ENCODE measurements around the gene SLC4A5.

Gene SLC4A5, protein sequence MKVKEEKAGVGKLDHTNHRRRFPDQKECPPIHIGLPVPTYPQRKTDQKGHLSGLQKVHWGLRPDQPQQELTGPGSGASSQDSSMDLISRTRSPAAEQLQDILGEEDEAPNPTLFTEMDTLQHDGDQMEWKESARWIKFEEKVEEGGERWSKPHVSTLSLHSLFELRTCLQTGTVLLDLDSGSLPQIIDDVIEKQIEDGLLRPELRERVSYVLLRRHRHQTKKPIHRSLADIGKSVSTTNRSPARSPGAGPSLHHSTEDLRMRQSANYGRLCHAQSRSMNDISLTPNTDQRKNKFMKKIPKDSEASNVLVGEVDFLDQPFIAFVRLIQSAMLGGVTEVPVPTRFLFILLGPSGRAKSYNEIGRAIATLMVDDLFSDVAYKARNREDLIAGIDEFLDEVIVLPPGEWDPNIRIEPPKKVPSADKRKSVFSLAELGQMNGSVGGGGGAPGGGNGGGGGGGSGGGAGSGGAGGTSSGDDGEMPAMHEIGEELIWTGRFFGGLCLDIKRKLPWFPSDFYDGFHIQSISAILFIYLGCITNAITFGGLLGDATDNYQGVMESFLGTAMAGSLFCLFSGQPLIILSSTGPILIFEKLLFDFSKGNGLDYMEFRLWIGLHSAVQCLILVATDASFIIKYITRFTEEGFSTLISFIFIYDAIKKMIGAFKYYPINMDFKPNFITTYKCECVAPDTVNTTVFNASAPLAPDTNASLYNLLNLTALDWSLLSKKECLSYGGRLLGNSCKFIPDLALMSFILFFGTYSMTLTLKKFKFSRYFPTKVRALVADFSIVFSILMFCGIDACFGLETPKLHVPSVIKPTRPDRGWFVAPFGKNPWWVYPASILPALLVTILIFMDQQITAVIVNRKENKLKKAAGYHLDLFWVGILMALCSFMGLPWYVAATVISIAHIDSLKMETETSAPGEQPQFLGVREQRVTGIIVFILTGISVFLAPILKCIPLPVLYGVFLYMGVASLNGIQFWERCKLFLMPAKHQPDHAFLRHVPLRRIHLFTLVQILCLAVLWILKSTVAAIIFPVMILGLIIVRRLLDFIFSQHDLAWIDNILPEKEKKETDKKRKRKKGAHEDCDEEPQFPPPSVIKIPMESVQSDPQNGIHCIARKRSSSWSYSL

DNA sequence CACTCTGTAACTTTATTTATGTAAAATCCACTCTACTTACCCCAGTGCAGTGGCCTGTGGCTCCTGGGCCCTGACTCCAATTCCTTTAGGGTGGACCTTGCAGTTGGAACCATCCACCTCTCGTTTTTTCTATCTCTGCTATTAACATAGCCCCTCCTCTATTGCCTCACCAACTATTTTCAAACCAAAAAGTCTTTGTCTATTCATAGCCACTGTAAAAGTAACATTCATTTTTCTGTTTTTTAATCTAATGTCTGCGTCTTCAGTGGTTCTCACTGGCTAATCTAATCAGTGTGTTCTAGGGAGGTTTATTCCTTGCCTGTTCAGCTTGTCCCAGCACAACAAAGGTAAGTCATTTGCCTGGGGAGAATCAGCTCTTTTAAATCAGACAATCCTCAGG lies at the start of gene SLC4A5:
SLC4A5 (minus strand) TSS at position 101 of the 400 bp plus-strand sequence. CDS start 28,393 bp downstream, outside the sequence.
- DNase-seq, result no peak

DNA sequence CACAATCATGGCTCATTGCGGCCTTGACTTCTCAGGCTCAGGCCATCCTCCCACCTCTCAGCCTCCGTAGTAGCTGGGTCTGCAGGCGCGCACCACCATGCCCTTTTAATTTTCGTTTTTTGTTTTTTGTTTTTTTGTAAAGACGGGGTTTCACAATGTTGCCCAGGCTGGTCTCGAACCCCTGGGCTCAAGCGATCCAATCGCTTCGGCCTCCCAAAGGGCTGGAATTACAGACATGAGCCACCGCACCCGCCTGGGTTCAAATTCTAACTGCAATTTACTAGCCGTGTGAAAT lies 49.2 kb upstream of the SLC4A5 start:
- no peak for DNase-seq

DNA sequence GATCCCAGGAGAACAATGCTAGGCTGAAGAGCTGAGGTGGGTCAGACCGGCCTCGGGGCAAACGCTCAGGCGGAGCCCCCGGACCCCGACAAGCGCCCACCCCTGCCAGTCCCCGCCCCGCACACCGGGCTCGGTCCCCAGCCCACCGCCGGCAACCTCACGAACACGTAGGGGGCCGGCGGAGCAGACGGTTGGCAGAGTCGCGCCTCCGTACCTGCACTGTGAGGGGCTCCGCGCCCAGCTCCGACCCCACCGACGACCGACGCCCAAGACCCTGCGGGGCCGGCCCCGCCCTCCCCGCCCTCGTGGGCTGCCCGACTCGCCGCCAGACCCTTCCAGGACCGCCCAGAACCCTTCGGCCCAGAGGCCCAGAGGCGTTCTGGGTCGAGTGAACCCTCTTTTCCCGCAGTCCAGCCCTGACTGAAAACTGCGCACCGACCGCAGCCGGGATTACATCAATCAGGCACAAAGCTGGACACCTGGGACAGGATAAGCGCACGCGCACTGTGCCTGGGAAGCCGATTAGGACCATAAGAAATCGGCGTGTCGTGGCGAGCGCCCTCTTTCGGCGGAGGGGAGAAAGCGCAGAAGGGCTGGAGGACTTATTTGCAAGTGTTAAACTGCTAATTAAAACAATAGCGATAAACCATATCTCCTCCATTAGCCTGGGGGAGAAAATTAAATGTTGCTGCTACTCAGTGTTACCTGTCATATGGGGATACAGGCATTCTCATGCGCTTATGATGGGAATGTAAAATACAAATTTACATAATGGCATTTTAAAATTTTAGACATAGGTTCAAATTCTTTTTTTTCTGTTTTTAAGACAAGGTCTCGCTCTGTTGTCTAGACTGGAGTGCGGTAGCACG lies 48.6 kb upstream of the SLC4A5 start:
- DNase-seq, result peak; percentile 90

DNA sequence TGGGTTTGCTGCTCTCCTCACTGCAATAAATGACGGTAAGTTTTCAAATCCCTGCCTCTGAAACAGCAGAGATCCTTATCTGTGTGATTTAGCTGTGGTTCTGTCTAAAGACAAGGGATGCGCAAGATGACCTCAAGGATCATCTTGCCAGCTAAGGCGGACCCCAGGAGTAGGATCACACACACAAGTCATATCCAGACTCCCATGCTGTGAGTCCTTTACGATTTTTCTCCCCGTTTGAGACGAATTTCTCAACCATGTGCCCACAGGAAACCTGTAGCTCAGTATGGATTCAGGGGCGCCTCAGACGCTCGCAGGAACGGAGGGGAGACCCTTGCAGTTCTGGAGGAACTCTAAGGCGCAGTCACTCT lies 48.0 kb upstream of the SLC4A5 start:
- no peak for DNase-seq

DNA sequence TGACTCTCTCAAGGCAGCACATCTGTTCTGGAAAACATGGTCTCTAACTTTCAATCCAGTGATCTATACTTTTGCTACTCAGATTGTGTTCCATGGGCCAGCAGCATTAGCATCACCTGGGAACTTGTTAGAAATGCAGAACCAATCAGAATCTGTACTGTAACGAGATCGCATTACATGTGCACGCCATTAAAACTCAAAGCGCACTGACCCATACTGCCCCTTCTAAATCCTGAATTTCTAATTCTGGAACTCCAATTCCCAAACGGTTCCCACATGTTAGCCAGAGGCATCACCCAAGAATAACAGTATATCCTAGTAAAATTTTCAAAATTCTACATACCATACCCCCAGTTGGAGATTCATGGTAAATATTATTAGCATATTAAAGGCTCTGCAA lies 47.4 kb upstream of the SLC4A5 start:
- DNase-seq, result no peak

DNA sequence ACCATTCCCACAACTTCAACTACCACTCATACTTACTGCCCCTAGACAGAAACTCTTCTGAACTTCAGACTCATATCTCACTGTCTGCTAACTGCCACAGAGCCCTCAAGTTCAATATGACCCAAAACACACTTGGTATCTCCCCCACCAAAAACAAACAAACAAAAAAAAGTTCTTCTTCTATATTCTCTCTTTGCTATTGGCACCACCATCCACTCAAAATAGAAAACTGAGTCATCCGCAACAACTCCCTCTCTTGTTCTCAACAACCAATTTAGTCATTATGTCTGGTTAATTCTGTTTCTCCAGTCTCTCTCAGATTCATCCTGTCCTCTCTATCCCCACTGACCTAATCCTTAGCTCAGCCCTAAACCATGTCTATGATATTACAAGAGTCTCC lies 44.1 kb upstream of the SLC4A5 start:
- DNase-seq, result no peak

DNA sequence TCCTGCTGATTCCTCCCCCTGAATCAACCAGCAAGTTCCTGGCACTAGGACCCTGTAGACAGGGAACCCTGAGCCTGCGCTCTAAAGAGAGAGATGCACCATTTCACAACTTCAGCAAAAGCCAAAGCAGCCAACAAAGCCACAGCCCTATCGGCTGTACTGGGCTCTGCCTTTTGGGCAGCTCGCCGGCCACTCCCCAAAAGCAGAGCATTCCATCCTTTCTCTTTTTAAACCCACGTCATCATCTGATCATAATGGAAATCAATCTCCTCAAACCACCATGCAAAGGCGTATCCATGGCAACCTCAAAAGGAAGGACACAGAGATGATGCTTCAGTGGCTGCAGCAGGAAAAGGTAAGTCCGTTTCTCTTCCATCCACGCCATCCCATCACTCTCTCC lies 42.2 kb upstream of the SLC4A5 start:
- DNase-seq, result no peak

DNA sequence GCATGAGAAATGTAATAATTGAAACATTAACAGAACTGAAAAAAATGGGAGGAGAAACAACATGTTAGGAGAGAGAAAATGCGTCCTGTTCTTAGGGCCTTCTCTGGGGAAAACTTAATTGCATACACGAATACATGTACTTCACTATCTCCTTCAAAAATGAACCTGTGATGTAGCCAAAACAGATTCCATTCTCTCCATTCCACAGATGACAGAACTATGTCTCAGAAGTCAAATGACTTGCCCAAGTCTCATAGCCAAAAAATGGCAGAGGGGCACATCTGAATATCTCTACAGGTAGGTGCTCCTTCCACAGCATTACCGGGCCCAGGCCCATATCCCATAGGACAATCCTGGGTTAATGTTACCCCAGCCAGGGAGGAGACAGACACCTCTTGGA lies 40.8 kb upstream of the SLC4A5 start:
- DNase-seq, result no peak

DNA sequence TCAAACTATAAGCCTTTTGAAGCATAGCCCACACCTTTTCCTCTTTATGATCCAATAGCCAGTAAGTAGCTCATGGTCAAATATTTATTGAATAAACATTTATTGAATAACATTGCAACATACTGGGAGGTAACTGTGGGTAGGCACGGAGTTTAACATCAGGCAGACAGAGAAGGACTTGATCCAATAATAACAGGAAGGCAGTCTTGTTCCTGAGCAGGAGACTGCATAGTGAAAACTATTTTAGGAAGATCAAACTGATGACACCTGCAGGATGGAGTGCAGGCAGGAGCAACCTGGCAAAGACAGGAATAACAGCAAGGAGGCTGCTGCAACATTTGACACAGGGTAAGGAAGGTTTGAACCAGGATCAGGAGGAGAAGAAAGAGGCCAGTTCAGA lies 40.0 kb upstream of the SLC4A5 start:
- DNase-seq, result no peak

DNA sequence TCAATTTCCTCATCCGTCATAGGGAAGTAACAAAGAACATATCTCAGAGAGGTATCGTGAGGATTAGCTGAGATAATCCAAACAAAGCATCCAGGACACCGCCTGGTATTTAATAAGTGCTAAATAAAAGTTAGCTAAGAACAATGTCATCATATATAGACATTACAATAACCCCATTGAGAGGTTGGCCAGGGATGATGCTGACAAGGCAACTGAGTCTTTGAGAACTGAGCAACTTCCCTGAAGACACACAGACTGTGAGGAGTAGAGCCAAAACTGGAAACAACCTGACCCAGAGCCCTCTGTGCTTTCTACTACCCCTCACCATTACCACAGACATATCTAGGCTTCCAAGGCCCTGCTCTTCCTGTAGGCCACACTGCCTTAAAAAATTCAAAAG lies 38.5 kb upstream of the SLC4A5 start:
- no peak for DNase-seq

DNA sequence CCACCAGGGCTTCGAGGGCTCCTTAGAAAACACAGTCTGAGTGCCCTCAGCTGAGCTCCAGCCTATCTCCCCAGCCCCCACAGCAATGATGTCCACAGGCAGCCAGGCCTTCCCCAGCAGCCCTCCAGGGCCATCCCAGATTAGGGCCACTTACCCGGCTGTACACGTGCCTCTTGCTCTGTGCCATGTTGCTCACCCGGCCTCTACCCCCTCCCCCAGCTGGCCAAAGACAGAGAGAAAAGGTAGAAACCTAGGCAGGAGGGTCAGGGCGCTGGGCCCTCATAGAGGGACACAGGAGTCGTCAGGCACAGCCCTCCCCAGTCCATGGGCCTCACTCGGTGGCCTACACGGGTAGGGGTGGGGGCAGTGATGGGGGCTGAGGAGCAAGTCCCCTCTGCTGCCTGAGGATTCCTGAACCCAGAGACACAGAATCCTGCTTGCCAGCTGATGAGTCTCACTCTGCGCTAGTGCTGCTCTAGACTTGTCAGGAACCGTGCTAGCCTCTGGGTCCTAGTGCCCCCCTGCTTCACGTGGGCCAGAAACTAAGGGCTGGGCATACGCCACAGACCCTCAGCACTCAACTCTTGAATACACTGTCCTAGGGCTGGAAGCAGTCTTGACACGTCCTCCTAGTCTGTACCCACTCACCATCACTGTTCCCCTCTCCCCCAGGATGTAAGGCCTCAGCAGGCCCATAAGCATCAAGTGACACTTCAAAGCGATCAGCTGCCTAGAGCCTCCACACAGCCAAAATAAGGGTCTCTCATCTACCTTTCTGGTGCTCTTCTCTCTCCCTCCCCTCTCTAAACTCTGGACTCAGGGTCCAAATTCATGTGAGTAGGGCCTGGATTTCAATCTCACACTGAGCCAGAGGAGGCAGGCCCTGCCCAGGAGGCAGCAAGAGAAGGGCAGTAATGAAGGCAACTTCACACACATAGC lies 36.9 kb upstream of the SLC4A5 start, which contains the start of gene DCTN1:
DCTN1 (minus strand) TSS at position 461 of the 939 bp plus-strand sequence; CDS start at position 187, 274 bp downstream.
- DNase-seq, result peak; percentile 15

DNA sequence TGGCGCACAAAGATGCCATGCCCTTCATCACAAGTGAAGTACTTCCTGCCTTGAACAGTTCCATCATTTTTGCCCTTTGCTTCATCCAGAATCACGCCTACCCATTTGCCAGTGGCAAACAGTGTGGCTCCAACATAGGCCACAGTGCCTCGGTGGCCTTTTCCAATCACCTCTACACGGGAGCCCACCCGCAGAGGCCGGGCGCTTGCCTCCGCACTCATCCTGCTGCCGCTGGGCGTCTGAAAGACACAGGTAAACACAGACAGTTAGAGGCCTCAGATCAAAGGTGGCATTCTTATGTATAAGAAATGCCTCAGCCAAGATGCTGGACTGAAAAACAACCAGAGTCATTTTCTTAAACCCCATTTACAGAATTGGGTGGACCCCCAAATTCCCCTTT lies 34.8 kb upstream of the SLC4A5 start:
- no peak for DNase-seq

DNA sequence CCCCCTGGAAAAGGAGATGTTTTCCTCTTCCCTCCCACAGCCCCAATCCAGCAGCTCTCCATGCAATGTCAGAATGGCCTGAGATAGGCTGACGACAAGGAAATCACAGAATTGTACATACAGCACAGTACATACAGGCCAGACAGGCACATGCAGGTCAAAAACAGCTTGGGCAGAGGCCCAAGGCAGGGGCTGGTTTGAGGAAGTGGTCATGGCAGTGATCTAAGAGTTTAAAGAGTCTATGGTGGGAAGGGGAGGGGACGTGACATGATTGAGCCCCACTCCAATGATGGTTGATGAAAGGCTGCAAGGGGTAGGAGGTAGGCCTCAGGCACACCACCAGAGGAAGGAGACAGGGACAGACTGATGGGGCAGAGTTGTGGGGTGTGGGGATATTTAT lies 32.6 kb upstream of the SLC4A5 start:
- DNase-seq, result no peak

DNA sequence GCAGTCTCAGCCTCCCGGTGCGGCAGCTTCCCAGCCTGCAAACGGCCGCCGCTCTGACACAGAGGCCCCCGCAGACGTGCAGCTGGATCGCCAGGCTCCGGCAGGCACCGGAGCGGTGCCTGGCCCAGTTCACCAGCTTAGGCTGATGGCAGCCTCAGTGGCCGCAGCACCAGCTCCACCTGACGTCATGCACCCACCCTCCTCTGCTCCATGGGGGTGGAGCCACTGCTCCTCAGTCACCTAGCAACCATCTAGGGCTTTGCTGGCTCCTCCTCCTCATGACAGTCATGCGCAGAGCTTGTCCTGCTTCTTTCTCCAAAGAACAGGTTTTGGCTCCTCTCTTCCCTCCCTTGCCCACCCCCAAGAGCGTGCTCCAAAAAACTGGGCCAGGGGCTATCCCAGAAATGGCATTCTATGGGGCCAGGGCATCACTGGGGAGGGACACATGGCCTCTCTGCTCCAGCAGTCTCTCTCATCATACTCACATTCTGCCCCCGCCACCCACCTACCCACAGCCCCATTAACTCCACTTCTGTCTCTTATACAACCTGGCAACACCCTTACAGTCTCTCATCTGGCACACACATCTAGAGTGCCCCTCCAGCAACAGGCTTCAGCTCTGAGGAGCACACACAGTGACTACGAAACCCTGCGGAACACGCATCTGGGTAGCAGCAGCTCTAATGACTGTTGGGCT lies 31.4 kb upstream of the SLC4A5 start:
- peak; percentile 92 for DNase-seq

DNA sequence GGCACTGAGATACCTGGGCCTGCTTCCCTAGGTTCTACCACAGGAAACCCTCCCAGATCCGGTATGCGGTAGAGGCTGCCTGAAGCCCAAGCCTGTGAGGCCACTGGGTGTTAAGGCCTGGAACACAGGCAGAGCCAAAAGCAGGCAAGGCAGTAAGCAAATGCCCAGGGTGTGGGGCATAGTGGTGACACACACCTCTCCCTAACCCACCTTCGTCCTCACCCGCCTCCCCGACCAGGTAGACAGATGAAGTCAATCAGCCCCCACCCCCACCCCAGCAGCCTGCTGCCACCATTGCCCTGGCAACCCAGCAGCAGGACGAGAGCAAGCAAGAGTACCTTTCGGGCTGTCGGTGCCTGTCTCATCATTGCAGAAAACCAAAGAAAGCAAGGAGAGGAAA lies 30.8 kb upstream of the SLC4A5 start:
- no peak for DNase-seq

DNA sequence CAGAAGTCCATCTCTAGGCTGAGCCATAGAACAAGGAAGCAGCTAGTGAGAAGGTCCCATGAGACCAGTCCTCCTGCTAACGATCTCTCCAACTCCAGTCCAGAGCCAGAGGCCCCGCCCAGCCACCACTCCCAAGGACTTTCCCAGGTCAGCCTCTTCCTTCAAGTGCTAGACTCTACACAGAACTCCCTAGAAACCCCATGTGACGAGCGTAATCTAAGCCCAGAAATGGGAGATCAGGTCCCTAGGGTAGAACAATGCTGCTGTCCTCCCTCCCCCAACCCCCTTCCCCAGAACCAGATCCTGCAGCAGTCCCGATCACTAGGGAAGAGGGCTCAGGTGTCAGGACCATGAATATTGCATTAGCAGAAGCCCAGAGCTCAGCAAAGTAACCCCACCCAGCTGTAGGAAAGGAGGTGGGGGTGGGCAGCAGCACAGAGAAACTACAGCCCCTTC lies 30.0 kb upstream of the SLC4A5 start:
- DNase-seq, result no peak

DNA sequence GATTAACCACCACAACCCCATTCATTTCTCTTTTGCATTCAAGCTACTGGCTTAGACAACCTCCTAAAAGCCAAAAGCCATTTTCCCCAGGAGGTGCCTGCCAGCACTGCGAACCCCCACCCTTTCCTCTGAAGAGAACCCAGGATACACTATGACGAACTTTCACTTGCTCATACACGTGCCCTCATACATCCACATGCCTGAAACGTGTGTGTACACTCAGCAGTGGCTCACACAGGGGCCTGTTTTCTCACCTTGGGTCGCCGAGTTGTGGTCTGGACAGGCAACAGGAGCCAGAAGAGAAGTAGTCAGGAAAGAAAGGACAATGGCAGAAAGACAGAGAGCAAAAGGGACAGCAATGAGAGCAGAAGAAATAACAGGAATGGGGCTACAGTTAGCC lies 29.5 kb upstream of the SLC4A5 start:
- no peak for DNase-seq

DNA sequence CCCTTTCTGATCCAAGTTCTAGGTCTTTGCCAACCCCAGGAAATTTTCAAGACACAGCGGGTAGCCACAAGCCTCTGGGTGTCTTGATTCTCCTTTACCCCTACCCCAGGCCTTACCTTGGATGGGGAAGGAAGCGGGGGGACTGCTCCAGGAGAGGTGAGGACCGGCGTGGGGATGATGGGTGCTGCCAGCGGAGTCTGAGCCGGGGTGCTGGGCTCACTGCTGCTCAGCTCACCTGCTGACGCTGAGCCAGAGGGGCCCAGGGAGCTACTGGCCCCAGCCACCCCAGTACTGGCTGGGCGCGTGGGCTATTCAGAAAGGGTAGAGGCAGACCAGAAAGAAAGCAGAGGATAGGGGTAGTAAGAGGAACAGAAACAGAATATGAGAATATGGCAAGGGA lies 28.2 kb upstream of the SLC4A5 start:
- DNase-seq, result no peak

DNA sequence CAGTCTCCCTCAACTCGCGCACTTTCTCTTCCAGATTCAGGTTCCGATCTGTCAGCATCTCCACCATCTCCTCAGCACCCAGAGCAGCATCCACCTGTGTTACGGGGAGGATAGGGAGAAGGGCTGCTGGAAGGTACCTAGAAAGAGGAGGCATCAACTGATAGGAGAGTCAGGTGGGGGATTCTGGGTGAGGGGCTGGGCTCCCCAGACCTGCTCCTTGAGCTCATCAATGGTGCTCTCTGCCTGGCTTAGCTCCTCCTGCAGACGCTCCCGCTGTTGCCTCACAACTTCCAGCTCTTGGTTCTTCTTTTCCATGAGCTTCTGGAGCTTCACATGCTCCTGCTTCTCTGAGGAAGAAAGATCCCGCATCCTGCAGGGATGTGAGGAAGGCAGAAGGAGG lies 26.8 kb upstream of the SLC4A5 start:
- DNase-seq, result no peak

DNA sequence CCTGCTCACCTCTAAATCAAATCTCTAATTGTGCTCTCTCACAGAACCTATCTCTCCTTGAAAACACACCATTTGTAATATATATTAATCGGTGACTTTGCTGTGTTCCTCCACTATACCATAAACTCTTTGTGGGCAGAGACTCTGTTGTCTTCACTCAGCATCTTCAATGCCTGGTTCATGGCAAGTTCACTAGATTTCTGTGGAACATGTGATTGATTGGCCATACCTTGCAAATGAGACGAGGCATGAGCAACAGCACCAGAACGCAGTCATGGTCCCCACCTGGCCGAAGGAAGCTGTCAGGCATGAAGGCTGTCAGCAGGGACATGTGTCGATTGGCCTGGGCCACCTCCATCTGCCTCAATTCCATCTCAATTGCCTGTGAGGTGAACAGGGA lies 25.3 kb upstream of the SLC4A5 start:
- no peak for DNase-seq

DNA sequence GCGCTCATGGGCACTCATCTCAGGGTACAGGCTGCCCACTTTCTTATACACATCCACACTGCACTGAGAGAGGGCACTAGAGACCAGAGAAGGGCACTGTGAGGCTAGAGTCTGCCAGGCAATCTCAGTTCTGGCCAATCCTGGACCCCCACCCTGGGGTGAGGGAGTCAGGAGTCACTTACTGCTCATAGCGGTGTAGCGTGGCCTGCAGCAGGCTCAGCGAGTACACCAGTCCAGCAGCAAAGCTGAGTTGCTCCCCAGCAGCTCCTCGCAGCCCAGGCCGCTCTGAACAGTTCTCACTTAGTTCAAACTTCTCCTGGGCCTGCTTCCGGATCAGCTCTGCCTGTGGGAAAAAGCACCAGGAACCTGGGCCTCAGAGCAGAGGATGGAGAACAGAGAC lies 24.6 kb upstream of the SLC4A5 start:
- no peak for DNase-seq

Data from NCI-H1105 treated with DMSO at 0.1 percent for 48 hours (cell line).